NOMO-1 treated with dmso at 0.1 percent for 144 hours (cell line): ENCODE measurements around the gene IRF2BPL.

Experiments used
- DNase-seq: peaks from one replicate; lab custom pipeline; 2025; ENCODE audit not compliant: unreplicated experiment; lab: John Stamatoyannopoulos, UW

The IRF2BPL gene

GRCh38 chr14:77012193-77012765, 16.2 kb downstream of the IRF2BPL start:
- no peak for DNase-seq

GRCh38 chr14:77011245-77011644, 17.3 kb downstream of the IRF2BPL start:
- no peak for DNase-seq

DNA sequence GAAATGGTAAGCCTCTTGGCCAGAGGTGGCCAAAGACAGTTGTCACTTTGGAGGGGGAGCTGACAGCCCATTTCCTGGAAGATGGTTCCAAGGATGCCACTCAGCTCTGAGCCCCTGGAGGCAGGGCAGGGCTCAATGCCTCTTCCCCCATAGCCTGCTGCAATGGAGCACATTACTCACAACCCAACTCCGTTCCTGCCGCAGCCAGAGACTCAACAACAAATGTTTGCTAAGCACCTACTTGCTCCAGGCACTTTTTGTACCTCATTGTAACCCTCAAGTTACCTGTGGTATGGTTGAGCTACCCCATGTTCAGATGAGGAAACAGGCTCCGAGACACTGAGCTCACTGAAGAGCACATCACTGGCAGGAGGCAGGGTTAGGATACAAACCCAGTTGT, 19.5 kb downstream of the IRF2BPL start:
- DNase-seq: no peak

- DNase-seq: no peak
Measured at GRCh38 chr14:77008541-77008940, 20.0 kb downstream of the IRF2BPL start.

DNA sequence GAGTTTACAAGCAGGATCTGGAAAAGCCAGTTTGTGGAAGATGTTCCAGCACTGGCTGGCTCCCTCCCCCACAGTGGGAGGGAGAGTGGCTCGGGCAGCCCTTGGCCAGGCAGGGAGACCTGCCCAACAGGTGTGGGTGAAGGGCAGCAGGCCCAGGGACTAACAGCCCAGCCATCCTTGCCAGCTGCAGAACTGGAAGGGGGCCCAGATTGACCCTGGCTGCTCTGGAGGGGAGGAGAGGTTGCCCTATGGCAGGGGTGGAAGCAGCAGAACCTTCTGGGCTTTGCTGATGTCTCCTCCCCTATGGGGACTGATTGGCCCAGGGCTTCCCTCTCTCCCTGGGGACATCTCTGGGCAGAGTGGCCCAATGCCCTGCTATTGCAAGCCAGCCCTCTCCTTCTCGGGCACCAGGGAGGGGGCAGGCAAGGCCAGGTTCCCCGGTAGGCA, 20.5 kb downstream of the IRF2BPL start:
- no peak for DNase-seq

DNA sequence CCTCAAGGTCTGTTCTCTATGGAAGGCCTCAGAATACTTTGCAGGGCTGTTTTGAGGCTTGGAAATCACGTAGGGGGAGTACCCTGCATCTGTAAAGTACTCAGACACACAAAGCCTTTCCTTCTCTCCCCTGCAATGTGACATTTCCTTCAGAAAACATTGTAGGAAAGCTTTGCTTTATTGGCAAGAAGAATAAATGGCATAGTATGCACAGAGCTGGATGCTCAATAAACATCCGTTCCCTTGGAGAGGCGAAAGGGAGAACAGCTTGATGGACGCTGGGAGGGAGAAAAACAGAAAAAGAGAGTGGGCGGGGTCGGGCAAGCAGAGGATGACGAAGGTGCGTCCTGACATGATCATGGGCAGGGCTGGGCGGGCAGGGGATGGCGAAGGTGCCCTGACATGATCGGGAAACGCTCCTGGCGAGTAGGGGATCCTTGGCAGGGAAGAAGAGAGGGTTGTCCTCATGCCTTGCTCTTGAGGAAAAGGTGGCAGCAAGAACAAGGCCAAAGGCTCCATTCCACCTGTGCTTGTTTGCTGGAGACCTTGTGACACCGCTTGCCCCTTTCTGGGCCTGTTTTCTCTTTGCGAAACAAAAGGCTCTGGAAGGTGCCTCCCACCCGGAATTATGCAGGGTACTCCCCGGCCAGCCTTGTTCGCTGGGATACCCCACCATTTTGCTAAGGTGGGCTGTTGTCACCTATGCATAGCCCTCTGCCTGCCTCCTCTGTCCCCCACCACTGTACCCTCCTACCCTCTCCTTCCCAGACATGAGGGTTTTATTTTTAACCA, 21.1 kb downstream of the IRF2BPL start:
- DNase-seq: no peak

DNA sequence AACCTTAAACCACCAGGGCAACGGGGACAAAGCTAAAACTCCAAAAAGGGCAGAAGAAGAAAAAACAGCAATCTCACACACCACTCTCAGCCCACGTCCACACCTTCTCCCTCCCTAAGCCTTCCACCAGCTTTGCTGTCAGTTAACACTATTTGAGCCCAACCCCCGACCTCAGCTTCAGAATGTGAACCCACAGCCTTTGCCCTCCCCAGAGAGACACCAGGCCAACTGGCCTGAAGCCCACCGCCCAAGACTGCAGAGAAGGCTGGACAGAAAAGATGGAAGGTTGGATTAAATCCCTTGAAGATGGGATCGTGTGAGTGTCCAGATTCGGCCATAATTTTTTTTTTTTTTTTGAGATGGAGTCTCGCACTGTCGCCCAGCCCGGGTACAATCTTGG, 22.4 kb downstream of the IRF2BPL start:
- DNase-seq: no peak

GRCh38 chr14:77005559-77005958, 22.9 kb downstream of the IRF2BPL start:
- no peak for DNase-seq

- DNase-seq: no peak
Measured at GRCh38 chr14:77004711-77005460, 23.6 kb downstream of the IRF2BPL start.

DNA sequence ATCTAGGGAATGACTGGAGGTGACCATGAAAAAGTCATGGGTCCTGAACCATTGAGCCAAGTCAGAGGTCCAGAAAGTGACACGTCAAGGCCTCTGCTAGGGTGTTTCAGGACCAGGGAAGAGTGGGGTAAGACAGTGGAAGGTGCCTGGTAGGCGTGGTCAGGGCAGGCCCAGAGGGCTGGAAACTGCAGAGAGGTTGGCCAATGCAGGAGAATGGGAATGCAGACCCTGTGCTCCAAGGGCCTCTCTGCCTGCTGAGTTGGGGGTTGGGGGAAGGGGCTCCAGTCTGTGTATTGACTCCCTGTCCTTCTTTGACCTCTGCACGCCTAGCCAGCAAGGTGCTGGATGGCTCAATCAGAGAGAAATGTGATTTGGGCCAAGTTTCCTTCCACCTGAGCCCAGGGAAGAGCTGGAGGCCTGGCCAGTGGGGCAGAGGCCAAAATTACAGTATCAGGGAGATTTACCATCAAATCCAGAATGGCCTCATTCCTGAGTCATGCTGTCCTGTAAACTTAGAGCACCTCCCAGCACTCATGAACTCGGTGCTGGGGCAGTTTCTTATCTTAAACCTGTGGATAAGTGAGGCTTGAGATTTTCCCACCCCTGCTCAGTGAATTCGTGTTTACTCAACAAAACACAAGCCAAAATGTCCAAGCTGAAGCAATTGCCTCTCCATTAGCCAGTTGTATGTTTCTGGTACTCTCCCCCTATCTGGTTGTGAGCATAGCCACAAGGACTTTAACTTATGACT, 24.4 kb downstream of the IRF2BPL start:
- no peak for DNase-seq

- DNase-seq: no peak
Measured at GRCh38 chr14:77002889-77003288, 25.6 kb downstream of the IRF2BPL start.

- DNase-seq: no peak
Measured at GRCh38 chr14:77002335-77002734, 26.2 kb downstream of the IRF2BPL start.

DNA sequence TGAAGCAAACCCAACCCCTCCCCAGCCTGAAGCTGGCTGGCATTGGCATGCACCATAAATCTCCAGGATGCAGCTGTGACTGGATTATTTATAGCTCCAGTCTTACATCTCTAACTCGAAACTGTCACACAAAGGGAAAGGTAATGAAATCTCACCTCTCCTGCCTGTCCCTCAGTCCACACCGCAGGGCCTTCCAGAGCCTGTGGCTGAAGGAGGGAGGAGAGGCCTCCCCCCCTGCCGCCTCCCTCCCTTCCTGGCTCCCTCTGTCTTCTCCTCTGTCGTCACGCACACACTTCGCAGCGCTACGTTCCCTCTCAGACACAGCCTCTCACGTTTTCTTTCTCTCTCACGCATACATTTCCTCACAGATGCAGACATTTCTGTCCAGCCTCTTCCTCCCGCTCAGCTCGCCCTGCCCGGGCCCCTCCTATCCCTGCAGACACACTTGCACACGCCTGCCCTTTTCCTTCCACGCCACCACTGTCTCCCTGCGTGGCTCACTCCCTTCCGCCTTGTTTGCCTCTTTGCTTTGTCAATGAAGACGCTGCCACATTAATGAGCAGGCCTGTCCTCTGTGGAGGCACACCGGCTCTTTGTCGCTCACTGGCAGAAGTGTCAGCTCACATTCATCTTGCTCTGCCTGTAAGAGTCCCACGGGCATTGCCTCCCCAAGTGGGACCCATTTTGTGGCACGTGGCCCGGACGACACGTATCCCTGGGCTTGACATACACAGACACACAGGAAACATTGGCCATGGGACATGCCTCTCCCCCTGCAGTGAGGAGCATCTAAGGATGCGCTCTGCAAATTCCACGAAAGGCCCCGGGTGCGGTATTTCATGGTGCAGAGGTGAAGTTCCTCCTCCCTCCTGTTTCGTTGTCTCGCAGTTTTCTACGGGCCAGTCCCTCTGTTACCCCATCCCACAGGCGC, 27.9 kb downstream of the IRF2BPL start:
- peak; percentile 78 for DNase-seq

GRCh38 chr14:76998910-76999309, 29.6 kb downstream of the IRF2BPL start:
- no peak for DNase-seq

DNA sequence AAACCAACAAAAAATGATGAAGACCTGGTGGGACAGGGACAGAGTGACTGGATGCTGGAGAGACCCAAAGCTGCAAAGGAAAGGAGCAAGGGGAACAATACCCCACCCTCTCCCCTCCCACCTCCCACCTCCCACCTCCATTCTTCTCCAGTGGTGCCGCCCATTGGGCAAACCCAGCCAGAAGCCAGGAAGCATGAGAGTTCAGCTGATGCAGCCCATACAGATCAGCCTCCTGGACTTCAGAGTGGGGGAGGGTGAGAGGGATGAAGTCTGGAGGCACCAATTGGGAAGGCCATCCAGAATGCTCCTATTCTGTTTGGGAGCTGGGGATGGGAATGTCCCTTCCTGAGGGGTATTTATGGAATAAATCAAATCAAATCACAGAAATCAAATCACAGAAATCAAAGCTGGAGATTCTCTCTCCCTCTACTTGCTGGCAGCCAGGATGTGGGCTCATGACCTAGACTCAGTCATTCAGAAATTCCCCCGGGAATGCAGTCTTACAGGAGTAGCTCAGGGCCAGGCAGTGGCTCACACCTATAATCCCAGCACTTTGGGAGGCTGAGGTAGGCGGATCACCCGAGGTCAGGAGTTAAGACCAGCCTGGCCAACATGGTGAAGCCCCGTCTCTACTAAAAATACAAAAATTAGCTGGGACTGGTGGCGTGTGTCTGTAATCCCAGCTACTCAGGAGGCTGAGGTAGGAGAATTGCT, 31.1 kb downstream of the IRF2BPL start:
- no peak for DNase-seq

DNA sequence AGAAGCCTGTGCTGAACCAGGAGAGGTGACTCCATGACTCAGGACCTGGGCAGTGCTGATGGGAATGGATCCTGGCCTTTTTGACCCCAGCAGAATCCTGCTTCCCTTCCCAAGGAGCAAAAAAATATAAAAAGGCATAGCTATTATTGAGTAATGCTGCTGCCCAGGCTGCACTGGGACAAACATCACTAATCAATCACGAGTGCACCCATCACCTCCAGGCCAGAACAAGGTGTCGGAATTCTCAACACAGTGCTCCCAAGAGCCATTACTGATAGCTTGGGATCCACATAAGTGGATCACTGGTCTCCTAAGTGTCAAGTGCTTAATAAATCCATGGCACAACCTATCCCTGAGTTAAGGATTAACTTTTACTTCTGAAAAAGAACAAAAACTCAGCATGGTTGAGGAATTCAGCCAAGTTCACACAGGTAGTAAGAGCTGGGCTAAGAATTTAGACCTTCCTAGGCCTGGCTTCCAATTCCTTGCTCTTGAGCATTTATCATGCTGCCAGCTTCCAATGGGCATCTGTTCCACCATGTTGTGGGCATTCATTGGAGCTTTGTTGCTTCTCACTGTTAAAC, 31.9 kb downstream of the IRF2BPL start:
- DNase-seq: no peak

DNA sequence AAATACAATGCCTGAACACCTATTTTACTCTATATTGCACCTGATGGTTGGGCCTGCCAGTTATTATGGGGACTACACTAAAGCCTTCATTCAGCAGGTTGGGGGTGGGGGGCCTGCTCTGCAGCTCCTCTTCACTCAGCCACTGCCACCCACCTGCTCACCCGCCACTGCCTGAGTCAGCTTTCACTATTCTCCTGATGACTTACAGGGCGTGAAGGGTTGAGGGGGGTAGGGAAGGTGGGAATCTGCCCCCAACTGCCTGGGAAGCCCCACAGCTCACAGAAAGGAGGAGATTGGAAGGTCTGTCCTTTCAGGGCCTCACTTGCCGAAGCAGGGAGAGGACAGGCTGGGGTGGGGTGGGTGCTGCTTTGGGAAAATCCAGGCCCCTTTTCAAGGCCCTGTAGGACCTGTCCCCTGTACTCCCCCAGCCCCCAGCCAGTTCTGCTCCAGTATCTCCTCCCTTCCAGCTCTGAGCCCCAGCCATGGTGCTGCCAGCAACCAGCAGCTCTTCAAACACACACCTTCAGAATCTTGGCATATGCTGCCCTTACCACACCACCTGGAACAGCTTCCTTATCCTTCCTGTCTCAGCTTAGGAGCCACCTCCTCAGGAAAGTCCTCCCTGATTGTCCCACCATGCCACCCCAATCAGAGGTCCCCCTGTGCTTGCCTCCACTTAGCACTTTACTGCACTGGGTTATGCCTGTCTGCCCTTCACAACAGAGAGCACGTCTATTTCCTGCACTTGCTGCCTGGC, 33.1 kb downstream of the IRF2BPL start:
- DNase-seq: no peak

DNA sequence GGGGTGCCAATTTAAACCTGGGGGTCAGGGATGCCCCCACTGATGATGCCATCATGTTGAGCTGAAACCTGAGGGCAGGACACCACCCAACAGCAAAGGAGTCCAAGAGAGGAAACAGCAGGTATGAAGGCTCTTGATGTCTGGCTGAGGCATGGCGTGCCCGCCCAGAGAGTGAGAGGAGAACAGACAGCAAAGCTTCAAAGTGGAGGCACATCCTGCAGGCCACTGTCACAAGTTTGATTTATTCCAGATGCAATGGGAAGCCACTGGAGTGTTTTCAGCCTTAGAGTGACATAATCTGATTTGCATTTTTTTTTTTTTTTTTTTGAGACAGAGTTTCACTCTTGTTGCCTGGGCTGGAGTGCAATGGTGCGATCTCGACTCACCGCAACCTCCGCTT, 34.8 kb downstream of the IRF2BPL start:
- DNase-seq: no peak

DNA sequence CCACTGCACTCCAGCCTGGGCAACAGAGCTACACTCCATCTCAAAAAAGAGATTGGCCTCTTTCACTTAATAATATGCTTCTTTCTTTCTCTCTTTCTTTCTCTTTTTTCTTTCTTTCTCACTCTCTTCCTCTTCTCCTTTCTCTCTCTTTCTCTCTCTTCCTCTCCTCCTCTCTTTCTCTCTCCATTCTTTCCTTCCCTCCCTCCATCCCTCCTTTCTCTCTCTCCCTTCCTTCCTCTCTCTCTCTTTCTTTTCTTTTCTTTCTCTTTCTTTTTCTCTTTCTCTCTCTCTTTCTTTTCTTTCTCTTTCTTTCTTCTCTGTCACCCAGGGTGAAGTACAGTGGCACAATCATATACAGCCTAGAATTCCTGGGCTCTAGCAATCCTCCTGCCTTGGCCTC, 38.4 kb downstream of the IRF2BPL start:
- DNase-seq: no peak
